Esophagus muscularis mucosa (tissue), 3 donors: ENCODE measurements around the gene MTA3.

Source experiments
- CTCF ChIP-seq, 3 experiments: fragments of 200-600 bp in 2 of 3; fragments of 450-650 bp in 1 of 3; sonication (generic) in 2 of 3; IDR thresholded peaks; one replicate each; pipeline ENCODE4 v1.5.1; 2017 to 2019; ENCODE audit warnings: antibody characterized with exemption in 3 of 3, mild to moderate bottlenecking in 2 of 3, moderate library complexity in 1 of 3
- POLR2A ChIP-seq: fragments of 450-650 bp; IDR thresholded peaks from one replicate; pipeline ENCODE4 v1.6.1; 2017; ENCODE audit warnings: antibody characterized with exemption, moderate library complexity, mild to moderate bottlenecking, low read depth
- POLR2AphosphoS5 ChIP-seq, 2 donors: sonication (generic); formaldehyde crosslinking; IDR thresholded peaks; one replicate each; pipeline ENCODE4 v1.6.1; 2017; ENCODE audit warnings: antibody characterized with exemption in 2 of 2

- TF ChIP-seq CTCF (IDR thresholded peaks at IDR 0.05) = no peak
- TF ChIP-seq POLR2AphosphoS5 (IDR thresholded peaks at IDR 0.05) = no peak
- TF ChIP-seq POLR2A = no peak
Measured at GRCh38 chr2:42585779-42586178, 17.3 kb downstream of the MTA3 start.
